ENCODE measurements around the gene RIMBP2.

The RIMBP2 gene

DNA sequence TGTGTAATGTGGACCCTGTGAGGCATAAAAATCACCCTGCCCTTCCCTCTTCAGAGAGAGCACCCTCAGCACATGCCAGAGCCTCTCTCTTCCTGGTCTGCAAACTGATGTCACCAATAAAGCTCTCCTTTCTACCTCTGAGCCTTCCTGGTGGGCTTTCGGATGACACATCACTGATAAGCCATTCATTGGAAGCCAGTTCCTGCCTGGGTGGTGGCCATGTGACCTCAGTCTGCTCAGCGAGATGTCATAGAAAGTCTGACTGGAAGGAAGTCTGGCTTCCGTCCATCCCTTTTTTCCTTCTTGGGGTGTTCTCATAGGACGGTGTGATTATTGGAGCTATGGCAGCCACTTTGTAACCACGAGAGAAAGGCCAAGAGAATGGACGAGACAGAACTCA lies 282.7 kb downstream of the RIMBP2 start:
- Histone ChIP-seq H3F3A (ENCODE audit: insufficient read depth, low read length) (no peaks in the 10 kb centered on the region), H3K9me3 (ENCODE audit: low read length) (no peaks in the 10 kb centered on the region), H3K27me3 (ENCODE audit: insufficient read depth, low read length) (no peaks in the 10 kb centered on the region), H3K79me2 (ENCODE audit: insufficient read depth, low read length) (no peaks in the 10 kb centered on the region), H3K36me3 (ENCODE audit: insufficient read depth, low read length) (no peaks in the 10 kb centered on the region), H3K27ac (ENCODE audit: low read depth, low read length, poor library complexity, severe bottlenecking) (no peak overlapping the region), H3K4me1 (ENCODE audit: insufficient read depth, low read length, severe bottlenecking) (no peaks in the 10 kb centered on the region), H3K4me2 (ENCODE audit: low read length) (no peak overlapping the region), H2AFZ (ENCODE audit: low read length) (no peak overlapping the region), H3K4me3 (ENCODE audit: low read depth, low read length, poor library complexity, severe bottlenecking) (no peak overlapping the region), H3K9me2 (ENCODE audit: low read depth, low read length) (no peaks in the 10 kb centered on the region), H3K9ac (ENCODE audit: low read length) (no peak overlapping the region), H4K20me1 (ENCODE audit: insufficient read depth, low read length) (no peaks in the 10 kb centered on the region)
- TF ChIP-seq EZH2 (IDR thresholded peaks at IDR 0.05; ENCODE audit: borderline replicate concordance, low read length), result no peak
- TF ChIP-seq, protein P1, sequence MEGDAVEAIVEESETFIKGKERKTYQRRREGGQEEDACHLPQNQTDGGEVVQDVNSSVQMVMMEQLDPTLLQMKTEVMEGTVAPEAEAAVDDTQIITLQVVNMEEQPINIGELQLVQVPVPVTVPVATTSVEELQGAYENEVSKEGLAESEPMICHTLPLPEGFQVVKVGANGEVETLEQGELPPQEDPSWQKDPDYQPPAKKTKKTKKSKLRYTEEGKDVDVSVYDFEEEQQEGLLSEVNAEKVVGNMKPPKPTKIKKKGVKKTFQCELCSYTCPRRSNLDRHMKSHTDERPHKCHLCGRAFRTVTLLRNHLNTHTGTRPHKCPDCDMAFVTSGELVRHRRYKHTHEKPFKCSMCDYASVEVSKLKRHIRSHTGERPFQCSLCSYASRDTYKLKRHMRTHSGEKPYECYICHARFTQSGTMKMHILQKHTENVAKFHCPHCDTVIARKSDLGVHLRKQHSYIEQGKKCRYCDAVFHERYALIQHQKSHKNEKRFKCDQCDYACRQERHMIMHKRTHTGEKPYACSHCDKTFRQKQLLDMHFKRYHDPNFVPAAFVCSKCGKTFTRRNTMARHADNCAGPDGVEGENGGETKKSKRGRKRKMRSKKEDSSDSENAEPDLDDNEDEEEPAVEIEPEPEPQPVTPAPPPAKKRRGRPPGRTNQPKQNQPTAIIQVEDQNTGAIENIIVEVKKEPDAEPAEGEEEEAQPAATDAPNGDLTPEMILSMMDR (IDR thresholded peaks at IDR 0.05; ENCODE audit: low read length), result no peak

- H3K27ac ChIP-seq (ENCODE audit: low read depth, low read length, poor library complexity, severe bottlenecking), result no peak overlapping the region
- no peaks in the 10 kb centered on the region for H3K27me3 ChIP-seq (ENCODE audit: insufficient read depth, low read length)
- no peaks in the 10 kb centered on the region for H3K36me3 ChIP-seq (ENCODE audit: insufficient read depth, low read length)
- no peak overlapping the region for H2AFZ ChIP-seq (ENCODE audit: low read length)
- H3K9me2 ChIP-seq (ENCODE audit: low read depth, low read length), result no peaks in the 10 kb centered on the region
- no peaks in the 10 kb centered on the region for H4K20me1 ChIP-seq (ENCODE audit: insufficient read depth, low read length)
- H3K4me3 ChIP-seq (ENCODE audit: low read depth, low read length, poor library complexity, severe bottlenecking), result no peak overlapping the region
- no peak overlapping the region for H3K4me2 ChIP-seq (ENCODE audit: low read length)
- no peak for TF ChIP-seq EZH2 (IDR thresholded peaks at IDR 0.05; ENCODE audit: borderline replicate concordance, low read length)
- TF ChIP-seq, protein P1 (IDR thresholded peaks at IDR 0.05; ENCODE audit: low read length), result no peak
- H3K9ac ChIP-seq (ENCODE audit: low read length), result no peak overlapping the region
- no peaks in the 10 kb centered on the region for H3K79me2 ChIP-seq (ENCODE audit: insufficient read depth, low read length)
- no peaks in the 10 kb centered on the region for H3F3A ChIP-seq (ENCODE audit: insufficient read depth, low read length)
- no peaks in the 10 kb centered on the region for H3K9me3 ChIP-seq (ENCODE audit: low read length)
- H3K4me1 ChIP-seq (ENCODE audit: insufficient read depth, low read length, severe bottlenecking), result no peaks in the 10 kb centered on the region
These were observed 284.9 kb downstream of the RIMBP2 start for GRCh38 chr12:130431176-130431575.

DNA sequence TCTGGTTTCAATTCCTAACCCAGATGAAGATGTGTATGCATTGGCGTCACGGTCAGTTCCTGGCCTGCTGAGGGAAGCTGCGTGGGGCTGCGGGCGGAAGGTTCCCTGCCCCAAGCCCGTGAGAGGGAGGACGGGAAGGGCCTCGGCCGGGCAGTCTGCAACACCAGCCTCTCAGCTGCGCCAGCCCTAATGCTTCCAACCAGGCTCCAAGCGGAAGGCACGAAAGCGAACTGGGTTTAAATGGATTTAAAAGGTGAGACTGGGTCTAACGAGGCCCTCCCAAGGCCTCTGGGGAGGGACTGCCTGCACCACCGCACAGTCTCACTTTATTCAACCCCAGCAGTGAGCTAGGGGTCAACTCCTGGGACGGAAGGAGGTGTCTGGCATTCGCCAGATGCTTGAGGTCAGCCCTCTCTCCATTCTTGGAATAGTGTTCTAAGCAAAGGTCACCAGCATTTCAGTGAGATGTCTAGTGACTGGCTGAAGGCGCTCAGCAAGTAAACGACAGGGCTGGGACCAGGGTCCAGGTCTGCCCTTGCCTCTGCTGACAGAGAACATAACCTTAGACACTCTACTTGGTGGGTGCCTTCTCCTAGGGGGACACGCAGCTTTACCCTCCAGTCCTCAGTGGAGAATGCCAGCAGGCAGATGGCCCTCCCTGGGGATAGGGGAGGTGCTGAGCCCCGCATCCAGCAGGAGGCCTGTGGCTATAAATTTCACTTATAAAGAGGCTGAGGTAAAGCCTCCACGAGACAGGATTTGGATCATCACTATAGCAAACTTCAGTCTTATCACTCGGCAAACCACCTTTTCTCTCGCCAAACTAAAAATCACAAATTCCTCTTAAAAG lies 286.2 kb downstream of the RIMBP2 start:
- Histone ChIP-seq H3K4me1 (ENCODE audit: insufficient read depth, low read length, severe bottlenecking) (no peaks in the 10 kb centered on the region), H3K27ac (ENCODE audit: low read depth, low read length, poor library complexity, severe bottlenecking) (no peak overlapping the region), H3K27me3 (ENCODE audit: insufficient read depth, low read length) (no peaks in the 10 kb centered on the region), H3F3A (ENCODE audit: insufficient read depth, low read length) (no peaks in the 10 kb centered on the region), H4K20me1 (ENCODE audit: insufficient read depth, low read length) (no peaks in the 10 kb centered on the region), H3K36me3 (ENCODE audit: insufficient read depth, low read length) (no peaks in the 10 kb centered on the region), H3K4me2 (ENCODE audit: low read length) (no peak overlapping the region), H3K4me3 (ENCODE audit: low read depth, low read length, poor library complexity, severe bottlenecking) (no peak overlapping the region), H3K9me3 (ENCODE audit: low read length) (no peaks in the 10 kb centered on the region), H3K79me2 (ENCODE audit: insufficient read depth, low read length) (no peaks in the 10 kb centered on the region), H3K9ac (ENCODE audit: low read length) (no peak overlapping the region), H2AFZ (ENCODE audit: low read length) (no peak overlapping the region), H3K9me2 (ENCODE audit: low read depth, low read length) (no peaks in the 10 kb centered on the region)
- TF ChIP-seq, protein P1 (IDR thresholded peaks at IDR 0.05; ENCODE audit: low read length), result no peak
- no peak for TF ChIP-seq EZH2 (IDR thresholded peaks at IDR 0.05; ENCODE audit: borderline replicate concordance, low read length)
